ENCODE data around the gene UBE2G2.

- TF ChIP-seq CTCF (IDR thresholded peaks at IDR 0.05) (no peak), POLR2A (IDR thresholded peaks at IDR 0.05) (no peak), POLR2AphosphoS5 (IDR thresholded peaks at IDR 0.05) (no peak)
Observed at GRCh38 chr21:44836349-44836665, 34.7 kb upstream of the UBE2G2 start.

All from prostate gland (tissue), 2 donors.